HG03442 (cell line): ENCODE results near the gene KLHL1.

Experiments used
- ATAC-seq: cut with Tn5 transposase; IDR thresholded peaks from one replicate; pipeline ENCODE4 v1.9.1; 2021; ENCODE audit warnings: mild to moderate bottlenecking, moderate library complexity; ENCODE audit not compliant: unreplicated experiment

Gene KLHL1

DNA sequence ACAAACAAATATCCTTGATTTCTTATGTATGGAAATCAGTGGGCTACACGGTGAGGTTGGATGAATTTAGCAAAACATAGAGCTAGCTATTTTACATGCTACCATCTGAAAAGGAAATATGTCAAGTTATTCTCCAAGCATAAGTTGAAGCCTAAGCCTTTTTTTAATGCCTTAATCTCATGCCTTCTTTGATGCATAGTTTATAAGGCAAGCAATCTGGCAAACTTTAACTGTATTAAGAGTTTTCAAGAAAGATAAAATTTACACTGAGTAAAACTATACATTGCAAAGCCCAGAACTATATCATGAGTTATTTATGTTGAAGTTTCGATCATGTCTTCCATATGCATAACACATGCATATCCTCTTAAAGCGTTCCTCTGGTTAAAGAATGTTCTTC, 85.6 kb downstream of the KLHL1 start:
- ATAC-seq: no peak

DNA sequence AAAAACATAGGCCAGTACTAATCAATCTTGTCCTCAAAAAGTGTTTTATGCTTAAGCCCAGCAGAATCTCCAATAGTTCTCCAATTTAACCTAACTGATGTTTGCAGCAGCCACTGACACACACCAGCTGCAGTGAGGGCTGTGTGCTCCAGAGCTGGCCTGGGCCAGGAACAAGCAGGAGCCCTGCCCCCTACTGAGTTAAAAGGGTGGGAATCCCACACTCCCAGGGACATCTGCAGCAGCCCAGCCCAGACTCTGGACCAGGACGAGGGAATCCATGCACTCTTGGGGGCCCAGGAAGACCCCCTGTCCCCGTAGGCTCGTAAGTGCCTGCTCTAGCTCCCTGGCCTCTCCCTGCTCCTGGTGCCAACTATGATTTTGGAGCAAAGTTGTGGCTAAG, 92.1 kb downstream of the KLHL1 start:
- ATAC-seq: no peak

DNA sequence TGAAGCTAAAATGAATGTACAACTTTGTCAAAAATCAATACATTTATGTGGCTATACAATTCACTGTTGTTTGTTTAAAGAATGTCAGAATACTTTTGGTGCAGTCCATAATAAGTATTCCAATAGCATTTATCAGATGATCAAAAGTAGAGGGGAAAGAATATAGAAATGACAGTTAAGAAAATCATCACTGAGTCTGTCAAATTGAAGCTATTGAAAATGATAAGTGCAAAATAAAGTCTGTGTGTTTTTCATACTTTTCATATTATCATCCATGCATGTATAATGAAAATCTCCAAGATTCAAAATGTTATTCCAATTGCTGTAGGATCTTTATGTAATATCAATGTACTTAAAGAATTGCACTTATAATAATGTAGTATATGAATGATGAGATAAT, 93.9 kb downstream of the KLHL1 start:
- no peak for ATAC-seq

DNA sequence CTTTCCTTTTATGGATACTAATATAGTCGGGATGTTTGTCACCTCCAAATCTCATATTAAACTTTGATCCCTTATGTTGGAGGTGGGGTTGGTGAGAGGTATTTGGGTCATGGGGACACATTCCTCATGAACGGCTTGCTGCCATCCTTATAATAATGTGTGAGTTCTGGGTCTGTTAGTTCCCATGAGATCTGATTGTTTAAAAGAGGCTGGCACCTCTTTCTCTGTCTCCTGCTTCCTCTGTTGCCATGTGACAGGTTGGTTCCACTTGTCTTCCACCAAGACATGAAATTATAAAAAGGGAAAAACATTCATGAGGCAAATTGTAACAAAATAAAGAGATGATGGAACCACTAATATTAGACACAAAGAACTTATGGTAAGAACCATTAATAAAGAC, 108.4 kb downstream of the KLHL1 start:
- ATAC-seq: no peak

DNA sequence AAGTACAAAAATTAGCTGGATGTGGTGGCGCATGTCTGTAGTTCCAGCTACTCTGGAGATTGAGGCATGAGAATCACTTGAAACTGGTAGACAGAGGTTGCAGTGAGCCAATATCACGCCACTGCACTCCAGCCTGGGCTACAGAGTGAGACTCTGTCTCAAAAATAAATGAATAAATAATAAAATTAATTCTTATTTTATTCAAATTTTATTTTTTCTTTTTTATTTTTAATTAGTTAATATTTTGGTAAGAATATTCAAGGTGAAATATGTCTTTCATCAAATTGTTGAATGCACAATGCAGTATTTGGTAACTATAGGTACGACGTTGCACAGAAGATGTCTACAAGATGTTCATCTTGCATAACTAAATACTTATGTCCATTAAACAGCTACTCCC, 111.2 kb downstream of the KLHL1 start:
- ATAC-seq: no peak

DNA sequence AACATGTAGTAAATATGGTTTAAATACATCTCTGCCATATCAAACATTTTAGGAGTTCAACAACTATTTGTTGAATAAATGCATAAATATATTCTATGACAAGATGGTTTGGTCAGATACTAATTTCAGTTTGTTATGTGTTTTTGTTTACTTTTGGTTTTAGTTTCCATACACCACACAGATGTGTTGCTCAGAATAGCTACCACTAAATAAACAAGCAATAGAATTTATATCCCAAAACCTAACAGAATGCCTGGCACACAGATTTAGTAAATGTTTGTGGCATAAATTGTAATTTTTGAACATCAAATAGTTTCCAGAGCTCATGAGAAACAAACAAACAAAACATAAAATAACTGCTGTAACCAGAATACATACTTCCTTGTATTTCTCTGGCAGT, 127.5 kb downstream of the KLHL1 start:
- ATAC-seq: no peak

DNA sequence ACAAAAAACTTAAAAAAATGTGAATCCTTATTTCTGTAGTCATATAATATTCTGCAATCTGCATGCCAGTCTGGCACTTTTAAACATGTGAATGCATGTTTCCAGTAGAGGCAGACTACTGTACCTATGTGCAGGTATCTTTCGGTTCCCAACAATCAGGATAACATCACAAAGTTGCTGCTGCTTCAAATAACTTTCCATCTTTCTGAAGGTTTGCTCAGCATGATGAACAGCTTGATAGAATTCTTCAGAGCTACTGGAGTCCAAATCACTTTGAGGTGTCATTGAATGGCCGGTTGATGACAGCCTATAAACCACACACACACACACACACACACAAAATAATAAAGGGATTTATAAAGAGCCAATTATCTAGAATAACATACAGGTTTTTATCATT, 132.8 kb downstream of the KLHL1 start:
- ATAC-seq: no peak

DNA sequence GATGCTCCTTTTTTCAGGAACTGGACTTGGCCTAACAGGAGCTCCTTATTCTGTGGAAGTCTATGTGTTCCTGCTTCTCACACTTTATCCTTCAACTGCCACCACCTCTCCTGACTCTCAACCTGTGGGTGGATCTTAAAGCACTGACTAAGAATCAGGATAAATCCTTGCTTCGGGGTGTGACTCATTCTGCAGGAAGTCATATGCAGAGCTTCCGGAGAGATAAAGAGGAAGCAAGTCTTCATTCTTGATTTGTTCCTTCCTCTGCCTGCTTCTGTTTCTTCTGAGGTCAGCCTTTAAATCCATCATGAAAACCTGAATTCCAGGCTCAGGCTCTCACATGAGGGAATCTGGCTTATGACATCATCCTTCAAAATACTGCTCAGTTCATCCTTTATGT, 137.7 kb downstream of the KLHL1 start:
- no peak for ATAC-seq

DNA sequence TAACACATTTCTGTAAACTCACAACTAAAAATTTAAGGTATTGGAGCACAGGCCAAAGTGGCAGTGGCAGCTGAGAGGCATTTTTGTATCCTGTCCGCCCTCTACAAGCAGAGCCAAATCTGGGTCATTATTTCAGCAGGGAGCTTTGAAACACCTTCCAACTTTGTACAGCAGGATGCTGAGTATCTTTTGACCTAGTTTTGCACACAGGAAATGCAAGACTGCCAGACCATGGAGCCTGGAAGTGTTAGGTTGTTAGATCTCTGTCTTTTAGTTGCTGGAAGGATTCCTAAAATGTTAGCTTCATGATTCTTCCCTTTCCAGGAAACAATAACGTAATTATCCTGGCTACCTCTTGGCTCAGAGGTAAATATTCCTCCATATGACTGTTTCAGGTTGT, 149.2 kb downstream of the KLHL1 start:
- ATAC-seq: no peak

DNA sequence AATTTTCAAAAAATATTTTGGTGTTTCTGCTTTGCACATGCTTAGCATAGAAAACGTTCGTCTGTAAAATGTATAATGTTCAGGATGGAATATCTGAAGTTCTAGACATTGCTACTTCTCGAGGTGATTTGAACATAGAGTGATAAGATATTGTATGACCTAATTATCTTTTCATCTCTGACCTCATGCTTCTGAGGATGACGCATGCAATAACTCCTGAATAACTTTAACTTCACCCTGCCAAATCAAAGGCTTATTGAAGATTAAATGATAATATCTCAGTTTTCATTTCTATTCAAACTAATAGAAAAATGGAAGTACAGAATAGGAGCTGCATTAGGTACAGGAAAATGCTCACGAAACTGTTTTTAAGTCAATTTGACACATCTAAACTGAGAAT, 151.4 kb downstream of the KLHL1 start:
- ATAC-seq: no peak

DNA sequence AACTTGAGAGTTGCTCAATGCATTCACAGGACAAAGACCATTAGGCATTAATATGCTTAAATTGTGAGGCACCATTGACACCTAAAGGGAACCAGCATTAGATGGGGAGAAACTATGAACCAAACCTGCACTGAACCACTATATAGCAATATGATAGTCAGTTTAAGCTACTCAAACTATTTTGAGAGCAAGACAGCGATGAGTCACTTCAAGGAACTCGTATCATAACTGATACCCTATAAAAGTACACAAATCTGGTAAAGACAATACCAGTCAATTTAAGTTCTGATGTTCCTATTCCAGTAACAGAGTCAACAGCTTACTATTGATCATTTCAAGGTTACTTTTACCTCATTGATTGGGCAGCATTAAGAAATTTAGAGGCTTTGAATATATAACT, 151.9 kb downstream of the KLHL1 start:
- no peak for ATAC-seq

DNA sequence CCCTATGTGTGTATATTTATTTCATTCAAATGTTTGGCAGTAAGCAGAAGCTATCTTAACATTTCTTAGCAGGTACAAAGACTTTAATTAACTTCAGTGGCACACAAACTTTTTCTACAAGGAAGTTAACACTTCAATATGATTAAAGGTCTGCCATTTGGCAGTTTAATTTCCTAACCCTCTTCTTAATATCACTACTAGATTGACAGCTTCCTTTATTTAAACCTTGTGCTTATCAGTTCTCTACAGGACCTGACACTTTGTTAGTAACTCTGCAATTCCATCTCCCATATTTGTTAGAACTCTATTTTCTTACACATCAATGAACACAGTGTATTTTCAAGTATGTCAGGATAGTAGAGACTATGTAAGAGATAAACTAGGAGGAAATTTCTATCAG, 153.0 kb downstream of the KLHL1 start:
- no peak for ATAC-seq

DNA sequence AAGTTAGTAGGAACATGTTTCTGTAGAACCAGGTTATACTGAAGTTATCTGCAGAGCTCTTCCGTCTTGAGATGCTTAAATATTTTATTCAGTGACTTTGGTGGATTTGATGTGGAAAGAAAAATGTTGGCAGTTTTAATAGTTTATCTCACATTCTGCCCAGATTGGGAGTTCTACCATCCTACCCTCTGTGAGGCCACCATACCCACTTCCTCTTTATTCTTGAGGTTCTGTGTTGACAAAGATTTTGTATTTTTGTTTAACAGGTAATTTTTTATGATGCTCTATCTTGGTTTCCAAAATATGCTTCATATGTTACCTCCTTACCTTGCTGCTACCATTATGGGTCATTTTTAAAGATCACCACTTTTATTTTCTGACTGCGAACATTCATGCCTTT, 156.8 kb downstream of the KLHL1 start:
- no peak for ATAC-seq

DNA sequence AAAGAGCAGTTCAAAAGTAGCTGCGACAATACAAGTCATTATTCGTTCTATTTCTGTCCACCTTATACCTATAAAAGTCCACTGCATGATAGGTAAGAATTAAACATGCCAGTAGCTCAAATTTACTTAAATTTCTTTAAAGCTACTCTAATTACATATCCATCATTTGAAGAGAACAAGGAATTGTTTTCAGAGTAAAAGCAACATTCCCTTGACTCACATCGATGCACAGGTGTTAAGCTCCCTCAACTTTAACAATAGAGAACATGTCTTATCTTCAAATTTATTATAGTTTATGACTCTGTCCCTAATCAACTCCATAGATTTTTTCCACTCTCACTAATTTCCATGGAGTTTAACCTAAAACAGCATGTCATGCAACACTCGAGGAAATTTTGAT, 158.1 kb downstream of the KLHL1 start:
- no peak for ATAC-seq

DNA sequence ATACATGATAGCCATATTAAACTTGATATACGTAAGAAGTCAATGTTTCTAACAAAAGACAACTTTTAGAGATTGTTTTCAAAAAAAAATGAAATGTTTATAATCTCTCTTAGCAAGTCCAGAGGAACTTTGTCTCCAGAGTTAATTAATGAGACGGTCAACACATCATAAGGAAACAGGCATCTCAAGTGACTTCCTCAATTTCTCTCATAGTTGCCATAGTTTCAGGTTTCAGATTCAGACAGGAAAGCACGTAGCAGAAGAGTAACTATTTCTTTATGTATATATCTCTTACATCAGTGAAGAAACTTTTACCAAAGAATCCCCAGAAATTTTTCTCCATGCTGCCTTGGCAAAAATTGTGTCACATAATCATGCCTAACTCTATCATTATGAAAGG, 160.2 kb downstream of the KLHL1 start:
- peak; percentile 96 for ATAC-seq

DNA sequence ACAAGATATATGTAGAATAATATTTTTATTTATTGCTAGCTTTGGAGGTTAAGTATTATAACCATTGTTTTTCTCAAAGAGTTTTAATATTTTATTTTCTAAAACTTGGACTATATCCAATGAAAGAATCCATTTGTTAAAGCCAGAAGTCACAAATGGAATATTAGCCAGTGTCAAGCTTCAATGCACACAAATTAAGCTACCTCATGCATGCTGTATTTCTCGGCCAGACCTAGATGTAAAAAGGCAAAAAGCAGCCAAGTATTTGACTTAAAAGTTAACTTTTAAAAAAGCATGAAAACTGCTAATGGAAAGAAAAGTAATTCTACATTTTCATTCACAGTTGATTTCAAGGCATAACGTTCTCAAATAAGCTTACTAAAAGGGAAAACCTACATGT, 160.7 kb downstream of the KLHL1 start:
- ATAC-seq: peak; percentile 11

DNA sequence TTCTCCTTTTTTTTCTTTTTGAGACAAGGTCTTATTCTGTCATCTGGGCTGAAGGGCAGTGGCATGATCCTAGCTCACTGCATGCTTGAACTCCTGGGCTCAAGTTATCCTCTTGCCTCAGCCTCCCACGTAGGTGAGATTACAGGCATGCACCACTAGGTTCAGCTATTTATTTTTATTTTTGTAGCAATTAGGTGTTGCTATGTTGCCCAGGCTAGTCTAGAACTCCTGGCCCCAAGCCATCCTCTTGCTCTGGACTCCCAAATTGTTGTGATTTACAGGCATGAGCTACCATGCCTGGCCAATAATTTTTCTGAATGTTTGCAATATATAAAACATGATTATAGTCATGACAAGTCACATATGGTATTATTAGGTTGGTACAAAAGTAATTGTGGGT, 161.7 kb downstream of the KLHL1 start:
- ATAC-seq: no peak

DNA sequence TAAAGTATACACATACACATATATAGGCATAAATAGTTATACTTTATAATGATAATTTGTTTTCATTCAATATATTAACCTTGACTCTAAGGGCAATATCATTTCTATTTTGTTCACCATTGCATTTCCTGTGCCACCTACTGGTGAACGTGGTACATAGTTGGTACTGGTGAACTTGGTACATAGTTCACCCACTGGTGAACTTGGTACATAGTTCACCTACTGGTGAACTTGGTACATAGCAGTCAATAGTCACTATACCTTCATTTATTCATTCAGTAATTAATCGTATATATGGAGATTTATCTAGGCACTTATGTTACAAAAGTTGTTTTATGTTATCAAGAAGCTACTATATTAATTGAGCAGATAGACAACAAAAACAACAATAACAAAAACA, 173.2 kb downstream of the KLHL1 start:
- ATAC-seq: peak; percentile 88

DNA sequence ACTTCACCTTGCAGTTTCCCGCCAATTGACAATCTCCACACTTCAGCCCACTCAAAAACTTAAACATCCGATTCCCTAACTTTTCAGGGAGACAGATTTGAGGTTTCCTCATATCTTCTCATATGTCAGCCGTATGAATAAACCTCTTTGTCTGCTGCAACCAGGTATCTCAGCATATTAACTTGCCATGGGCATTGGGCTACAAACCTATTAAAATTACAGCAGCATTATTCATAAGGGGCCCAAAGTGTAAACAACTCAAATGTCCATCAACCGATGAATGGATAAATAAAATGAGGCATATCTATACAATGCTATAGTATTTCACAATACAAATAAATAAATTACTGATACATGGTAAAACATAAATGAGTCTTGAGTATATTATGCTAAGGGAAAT, 180.0 kb downstream of the KLHL1 start:
- no peak for ATAC-seq

DNA sequence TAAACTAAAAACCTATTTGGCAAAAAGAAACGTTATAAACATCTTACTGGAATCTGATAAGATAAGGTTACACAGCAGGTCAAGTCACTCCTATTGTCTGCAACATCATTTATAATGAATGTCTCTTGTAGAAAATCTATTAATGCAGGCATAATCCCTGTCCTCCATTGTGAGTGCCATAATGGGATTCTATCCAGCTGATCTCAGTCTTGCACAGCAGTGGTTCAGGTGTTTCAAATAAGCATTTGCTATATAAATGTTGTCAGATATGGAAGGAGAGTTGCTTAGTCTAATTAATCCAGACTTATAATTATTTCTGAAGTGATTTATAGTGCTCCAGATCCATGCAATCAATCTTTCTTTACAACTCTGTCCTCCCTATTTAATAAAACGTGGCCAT, 187.1 kb downstream of the KLHL1 start:
- no peak for ATAC-seq

DNA sequence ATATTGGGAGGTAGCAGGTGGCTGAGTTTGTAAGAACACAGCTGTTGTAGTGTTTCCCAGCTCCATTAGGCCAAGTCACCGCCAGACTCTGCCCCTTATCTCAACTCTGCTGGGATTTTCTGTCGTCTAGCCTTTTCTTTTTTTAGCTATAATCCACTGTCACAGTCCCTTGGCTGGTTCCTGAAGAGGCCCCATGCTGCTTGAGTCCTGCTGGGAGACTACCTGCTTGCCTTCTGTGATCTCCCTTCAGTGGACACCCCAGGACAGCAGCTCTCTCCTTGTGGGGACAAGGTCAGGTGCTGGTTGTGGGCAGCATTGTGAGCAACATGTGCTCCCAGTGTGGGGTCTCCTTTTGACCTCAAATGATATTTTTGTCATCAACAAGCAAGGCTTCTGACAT, 195.6 kb downstream of the KLHL1 start:
- no peak for ATAC-seq

DNA sequence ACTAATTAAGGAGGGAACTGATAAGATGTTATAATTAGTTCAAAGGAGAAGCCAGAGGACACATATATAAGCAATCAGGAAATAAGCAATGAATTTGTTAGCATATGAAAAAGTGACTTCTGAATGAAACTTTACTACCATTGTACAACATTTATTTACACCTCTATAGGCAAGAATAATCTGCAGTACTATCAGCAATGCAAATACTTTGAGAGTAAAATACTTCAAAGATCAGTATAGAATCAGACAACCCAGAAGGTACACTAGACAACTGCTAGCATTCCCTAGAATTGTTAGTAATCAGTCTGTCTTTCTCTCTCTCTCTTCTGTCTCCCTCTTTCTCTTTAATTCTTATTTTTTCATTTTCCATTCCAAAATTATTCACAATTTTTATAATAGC, 197.5 kb downstream of the KLHL1 start:
- no peak for ATAC-seq

DNA sequence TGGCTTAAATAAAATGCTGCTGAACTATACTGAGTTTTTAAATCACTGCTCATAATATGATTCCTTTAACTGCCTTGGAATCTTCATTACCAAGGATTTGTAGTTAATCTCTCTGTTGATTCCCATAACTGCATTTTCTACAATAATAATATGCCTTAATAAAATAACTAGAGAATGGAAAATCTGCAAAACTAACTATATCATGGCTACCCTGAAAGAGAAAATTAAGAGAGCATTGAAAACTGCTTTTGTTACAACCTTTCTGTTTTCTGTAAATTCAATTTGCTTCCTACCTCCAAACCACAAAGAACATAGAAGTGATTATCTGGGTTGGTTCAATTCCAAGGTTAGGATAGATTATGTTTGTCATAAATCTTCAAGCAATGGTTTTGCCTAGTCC, 203.5 kb downstream of the KLHL1 start:
- no peak for ATAC-seq

DNA sequence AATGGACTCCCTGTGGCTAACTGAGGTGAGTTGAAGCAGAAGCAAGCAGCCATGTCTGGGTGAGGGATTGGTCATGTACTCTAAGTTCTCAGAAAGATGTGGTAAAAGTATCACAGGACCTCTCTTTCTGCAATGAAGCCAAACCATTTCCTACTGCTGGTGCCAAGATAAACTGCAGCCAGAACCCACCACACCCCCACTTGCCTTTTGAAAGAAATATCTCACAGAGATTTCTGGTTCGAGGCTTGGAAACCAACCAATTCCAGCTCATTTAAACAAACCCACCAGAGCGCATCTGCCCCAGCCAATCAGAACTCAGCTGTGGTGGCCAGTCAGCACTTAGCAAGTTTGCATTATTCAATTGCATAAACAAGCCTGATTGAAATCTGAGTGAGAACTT, 205.2 kb downstream of the KLHL1 start:
- ATAC-seq: no peak
